IMR-90 (cell line): ENCODE data around the gene ZEB2. TPM values are rescaled to one million over a fixed set of nuclear protein-coding genes. Genes with fewer than 3 reads are reported as not detected.

Experiments
- ATAC-seq: fragments of 200-7000 bp; cut with Tn5 transposase; 2 replicates; pipeline ENCODE4 v1.9.1; 2020; ENCODE audit warnings: low read depth, mild to moderate bottlenecking, moderate library complexity
- BruUV-seq: library from RNA; stranded (reverse); fragments of 400-500 nt; replicated peaks from 2 replicates; lab custom pipeline; 2021; lab: Mats Ljungman, UMichigan
- CTCF ChIA-PET: fragments of 300-600 bp; formaldehyde crosslinking; extraction: SDS; loops from one replicate; lab custom pipeline; 2021; ENCODE audit warnings: antibody characterized with exemption; lab: Yijun Ruan, JAX
- POLR2A ChIA-PET: fragments of 300-600 bp; sonication (Branson Sonifier 250); formaldehyde crosslinking; loops from one replicate; lab custom pipeline; 2022; ENCODE audit warnings: antibody characterized with exemption; ENCODE audit not compliant: unreplicated experiment; lab: Charles Lee
- DNase-seq: peaks from one replicate; pipeline ENCODE4 v3.0.0; 2013
- H2AFZ ChIP-seq: replicated peaks from 2 replicates; pipeline ENCODE3; 2013; ENCODE audit warnings: low read length, mild to moderate bottlenecking; ENCODE audit not compliant: poor library complexity
- H2AK5ac ChIP-seq: 2 replicates; pipeline ENCODE4 v1.6.1; 2013; ENCODE audit warnings: low read depth, low read length, inconsistent platforms
- H2AK9ac ChIP-seq: replicated peaks from 2 replicates; pipeline ENCODE3; 2013; ENCODE audit warnings: mild to moderate bottlenecking, low read depth, low read length, moderate library complexity; ENCODE audit not compliant: poor library complexity
- H2BK120ac ChIP-seq: 2 replicates; pipeline ENCODE4 v1.6.1; 2013; ENCODE audit warnings: low read depth, low read length, inconsistent platforms
- H2BK15ac ChIP-seq: 3 replicates; pipeline ENCODE4 v1.6.1; 2013; ENCODE audit warnings: low read depth, low read length, inconsistent platforms
- H2BK20ac ChIP-seq: 2 replicates; pipeline ENCODE4 v1.6.1; 2013; ENCODE audit warnings: low read depth, mild to moderate bottlenecking, inconsistent platforms, low read length, moderate library complexity
- H2BK5ac ChIP-seq: 2 replicates; pipeline ENCODE4 v1.6.1; 2013; ENCODE audit warnings: mild to moderate bottlenecking, low read depth, low read length, inconsistent platforms; ENCODE audit not compliant: poor library complexity, severe bottlenecking
- H3K14ac ChIP-seq: replicated peaks from 2 replicates; pipeline ENCODE4 v1.6.1; 2013; ENCODE audit warnings: low read depth, low read length, inconsistent platforms
- H3K18ac ChIP-seq: 2 replicates; pipeline ENCODE4 v1.6.1; 2013; ENCODE audit warnings: low read depth, low read length, control low read depth
- H3K23ac ChIP-seq: 2 replicates; pipeline ENCODE4 v1.6.1; 2013; ENCODE audit warnings: low read depth, low read length, inconsistent platforms
- H3K27ac ChIP-seq: 2 replicates; pipeline ENCODE4 v1.5.1; 2013; ENCODE audit warnings: mild to moderate bottlenecking, control low read depth, low read length; ENCODE audit not compliant: insufficient read depth
- H3K27me3 ChIP-seq: 2 replicates; pipeline ENCODE4 v1.6.1; 2013; ENCODE audit warnings: low read length; ENCODE audit not compliant: control insufficient read depth, insufficient read depth
- H3K36me3 ChIP-seq: 2 replicates; pipeline ENCODE4 v1.6.1; 2013; ENCODE audit warnings: low read length, mixed read lengths; ENCODE audit not compliant: control insufficient read depth, insufficient read depth
- H3K4ac ChIP-seq: 2 replicates; pipeline ENCODE4 v1.6.1; 2013; ENCODE audit warnings: low read depth, low read length, inconsistent platforms
- H3K4me1 ChIP-seq: 2 replicates; pipeline ENCODE4 v1.6.1; 2013; ENCODE audit warnings: low read length, mixed read lengths; ENCODE audit not compliant: control insufficient read depth, insufficient read depth
- H3K4me2 ChIP-seq: 2 replicates; pipeline ENCODE4 v1.6.1; 2013; ENCODE audit warnings: low read depth, mild to moderate bottlenecking, control low read depth, low read length, moderate library complexity
- H3K4me3 ChIP-seq: 2 replicates; pipeline ENCODE4 v1.5.1; 2013; ENCODE audit warnings: low read depth, mild to moderate bottlenecking, control low read depth, low read length, moderate library complexity; ENCODE audit not compliant: insufficient read depth
- H3K56ac ChIP-seq: 2 replicates; pipeline ENCODE4 v1.6.1; 2013; ENCODE audit warnings: low read length, inconsistent platforms; ENCODE audit not compliant: insufficient read depth; ENCODE audit errors: extremely low read depth
- H3K79me1 ChIP-seq, 2 experiments: 2 replicates each; pipeline ENCODE4 v1.6.1; 2013; ENCODE audit warnings: low read length in 2 of 2, inconsistent platforms in 1 of 2, low read depth in 1 of 2
- H3K9ac ChIP-seq: 2 replicates; pipeline ENCODE4 v1.6.1; 2013; ENCODE audit warnings: low read depth, low read length, control low read depth
- H3K9me1 ChIP-seq: 2 replicates; pipeline ENCODE4 v1.6.1; 2013; ENCODE audit warnings: low read length, inconsistent platforms; ENCODE audit not compliant: insufficient read depth
- H3K9me3 ChIP-seq: 2 replicates; pipeline ENCODE4 v1.6.1; 2013; ENCODE audit warnings: low read length; ENCODE audit not compliant: control insufficient read depth, insufficient read depth
- H4K20me1 ChIP-seq: 2 replicates; pipeline ENCODE4 v1.6.1; 2013; ENCODE audit warnings: low read length, inconsistent platforms; ENCODE audit not compliant: insufficient read depth
- H4K5ac ChIP-seq: 2 replicates; pipeline ENCODE4 v1.6.1; 2013; ENCODE audit warnings: mild to moderate bottlenecking, low read depth, low read length, control low read depth
- H4K8ac ChIP-seq, 2 experiments: 2 replicates each; pipeline ENCODE4 v1.6.1; 2013; ENCODE audit warnings: low read depth in 2 of 2, low read length in 2 of 2, control low read depth in 1 of 2, inconsistent platforms in 1 of 2
- H4K91ac ChIP-seq: 2 replicates; pipeline ENCODE4 v1.6.1; 2013; ENCODE audit warnings: low read depth, low read length, inconsistent platforms; ENCODE audit not compliant: insufficient read depth
- MXI1 ChIP-seq: IDR thresholded peaks from 2 replicates; pipeline ENCODE4 v1.6.1; 2012; ENCODE audit warnings: low read depth, mild to moderate bottlenecking, low read length, moderate library complexity, borderline replicate concordance
- NFE2L2 ChIP-seq: fragments of 150-350 bp; IDR thresholded peaks from 2 replicates; pipeline ENCODE4 v1.6.1; 2016; ENCODE audit warnings: low read depth, mild to moderate bottlenecking, low read length
- RAD21 ChIP-seq: IDR thresholded peaks from 2 replicates; pipeline ENCODE4 v1.6.1; 2012; ENCODE audit warnings: low read length, improper control_type of control experiment
- RFX5 ChIP-seq: IDR thresholded peaks from 2 replicates; pipeline ENCODE4 v1.8.0; 2012; ENCODE audit warnings: low read depth, mild to moderate bottlenecking, low read length, moderate library complexity
- SMC3 ChIP-seq: fragments of 150-350 bp; IDR thresholded peaks from 2 replicates; pipeline ENCODE4 v1.6.1; 2016; ENCODE audit warnings: low read depth, mild to moderate bottlenecking, antibody characterized with exemption, low read length, moderate library complexity
- WGBS, 2 experiments: methylation state at CpG; one replicate each; pipeline versions ENCODE4 v1.1.5 to v1.1.7; 2013; ENCODE audit warnings: missing lambda C conversion rate in 2 of 2; ENCODE audit not compliant: insufficient read length in 1 of 2; ENCODE audit errors: extremely low coverage in 2 of 2; 5-methylcytosine and 5-hydroxymethylcytosine counted together
- dilution Hi-C: fragments of 300-500 bp; cut with HindIII; formaldehyde crosslinking; loops from one replicate; pipeline ENCODE4 v1.14.3; 2018; ENCODE audit warnings: low sequenced_read_pairs; ENCODE audit not compliant: unreplicated experiment
- in situ Hi-C: fragments of 300-500 bp; cut with MboI; formaldehyde crosslinking; loops from 3 replicates; pipeline ENCODE4 v1.14.3; 2019; ENCODE audit warnings: low sequenced_read_pairs, inconsistent platforms, mixed read lengths
- intact Hi-C: fragments of 100-400 bp; cut with micrococcal nuclease; formaldehyde crosslinking; loops from 2 replicates; pipeline ENCODE4 v1.10.0; 2022
- polyA plus RNA-seq, 3 experiments: library from polyadenylated mRNA; depleted of rRNA; stranded (reverse); fragments of >200 nt; gene quantifications; 2 replicates each; pipeline ENCODE4 v1.2.3, GENCODE V29; 2012; ENCODE audit warnings: low replicate concordance in 1 of 3
- total RNA-seq: library from RNA; depleted of rRNA; stranded (reverse); fragments of >200 nt; gene quantifications from 2 replicates; pipeline ENCODE4 v1.2.3, GENCODE V29; 2012

ZEB2 gene
- total and polyA plus RNA-seq, 2 of the 4 experiments (the other 2 are of a cell fraction) = 22.4 to 50.9 TPM

- POLR2A ChIA-PET = no interaction called here
- dilution Hi-C loops = no loop called here
- H3K56ac ChIP-seq = no peak overlapping the region
Measured at GRCh38 chr2:144339048-144339447, 180.9 kb downstream of the ZEB2 start.

More at GRCh38 chr2:144339048-144339447, 180.9 kb downstream of the ZEB2 start:
- BruUV-seq = no TSS peak
- Histone ChIP-seq H3K9ac (no peak overlapping the region), H4K91ac (no peak overlapping the region), H3K27ac (no peak overlapping the region), H4K20me1 (no peaks in the 10 kb centered on the region), H3K9me1 (no peaks in the 10 kb centered on the region), H2BK120ac (no peak overlapping the region), H3K79me1 (no peaks in the 10 kb centered on the region), H3K36me3 (no peaks in the 10 kb centered on the region), H3K4me3 (no peak overlapping the region), H3K4ac (no peak overlapping the region), H3K4me1 (no peaks in the 10 kb centered on the region), H3K18ac (no peak overlapping the region), H3K27me3 (no peaks in the 10 kb centered on the region), H3K9me3 (no peaks in the 10 kb centered on the region), H2BK5ac (no peak overlapping the region), H2BK15ac (no peak overlapping the region), H2AK5ac (no peak overlapping the region), H2AK9ac (no peak overlapping the region), H2AFZ (no peak overlapping the region), H3K4me2 (no peak overlapping the region), H3K23ac (no peak overlapping the region), H4K8ac (no peak overlapping the region), H4K5ac (no peak overlapping the region), H3K14ac (no peak overlapping the region), H2BK20ac (no peak overlapping the region)
- intact Hi-C loops (no loop called here), in situ Hi-C loops (loop anchor here (10.0 kb wide), 1 partner anchor 176 kb away; no protein-coding TSS in a partner anchor)
- WGBS, 2 experiments = no CpG with 5 or more reads among the region's 2 CpGs
- TF ChIP-seq RFX5 (no peak), RAD21 (no peak), SMC3 (no peak), NFE2L2 (0 out of 2 replicates have a peak, but pooled peaks have one; percentile 28), MXI1 (no peak)
- no peak for DNase-seq
- no peak for ATAC-seq
- CTCF ChIA-PET = no interaction called here
